ENCODE results near the gene TMX1.
"Not testable (repeated sequence)": the region's sequence is repeated elsewhere in the genome, so short reads cannot be mapped to it uniquely, and the experiment has no call there.

The TMX1 gene

GRCh38 chr14:51239813-51240803 is at the start of gene TMX1:
Gene TMX1 (plus strand): TSS chr14:51240247. CDS start chr14:51240293, 46 bp downstream.
- peak; percentile 98 for DNase-seq

GRCh38 chr14:51201890-51202289 is 38.2 kb upstream of the TMX1 start:
- DNase-seq, result no peak

GRCh38 chr14:51202914-51203665 is 37.0 kb upstream of the TMX1 start:
- no peak for DNase-seq

- no peak for DNase-seq
These were observed 36.2 kb upstream of the TMX1 start for GRCh38 chr14:51203881-51204280.

- no peak for DNase-seq
These were observed 34.6 kb upstream of the TMX1 start for GRCh38 chr14:51205486-51205885.

- no peak for DNase-seq
These were observed 33.6 kb upstream of the TMX1 start for GRCh38 chr14:51206462-51206861.

- DNase-seq, result peak; percentile 19
These were observed 32.4 kb upstream of the TMX1 start for GRCh38 chr14:51207621-51208020.

- peak; percentile 81 for DNase-seq
These were observed 31.1 kb upstream of the TMX1 start for GRCh38 chr14:51208982-51209381.

- peak; percentile 81 for DNase-seq
These were observed 30.6 kb upstream of the TMX1 start for GRCh38 chr14:51209457-51209856.

- DNase-seq, result peak; percentile 64
These were observed 29.5 kb upstream of the TMX1 start for GRCh38 chr14:51210594-51210993.

GRCh38 chr14:51211149-51211548 is 28.9 kb upstream of the TMX1 start:
- peak; percentile 64 for DNase-seq

GRCh38 chr14:51216602-51217001 is 23.4 kb upstream of the TMX1 start:
- no peak for DNase-seq

GRCh38 chr14:51219473-51220448 is 20.3 kb upstream of the TMX1 start:
- peak; percentile 56 for DNase-seq

GRCh38 chr14:51223463-51223862 is 16.6 kb upstream of the TMX1 start:
- not testable (repeated sequence) for DNase-seq

GRCh38 chr14:51224551-51224950 is 15.5 kb upstream of the TMX1 start:
- no peak for DNase-seq

GRCh38 chr14:51225751-51226150 is 14.3 kb upstream of the TMX1 start:
- DNase-seq, result no peak

- DNase-seq, result no peak
These were observed 11.7 kb upstream of the TMX1 start for GRCh38 chr14:51228391-51228790.

- DNase-seq, result no peak
These were observed 11.2 kb upstream of the TMX1 start for GRCh38 chr14:51228890-51229289.

- DNase-seq, result no peak
These were observed 3.7 kb upstream of the TMX1 start for GRCh38 chr14:51236314-51236713.

GRCh38 chr14:51240804-51241380 is 845 bp downstream of the TMX1 start:
- no peak for DNase-seq

GRCh38 chr14:51242545-51243490 is 2.8 kb downstream of the TMX1 start:
- no peak for DNase-seq
